ENCODE results near the gene PCDH15. TPM values are rescaled to one million over a fixed set of nuclear protein-coding genes. Genes with fewer than 3 reads are reported as not detected.

The PCDH15 gene
- total RNA-seq, 4 donors from 2014 or later, result not detected

DNA sequence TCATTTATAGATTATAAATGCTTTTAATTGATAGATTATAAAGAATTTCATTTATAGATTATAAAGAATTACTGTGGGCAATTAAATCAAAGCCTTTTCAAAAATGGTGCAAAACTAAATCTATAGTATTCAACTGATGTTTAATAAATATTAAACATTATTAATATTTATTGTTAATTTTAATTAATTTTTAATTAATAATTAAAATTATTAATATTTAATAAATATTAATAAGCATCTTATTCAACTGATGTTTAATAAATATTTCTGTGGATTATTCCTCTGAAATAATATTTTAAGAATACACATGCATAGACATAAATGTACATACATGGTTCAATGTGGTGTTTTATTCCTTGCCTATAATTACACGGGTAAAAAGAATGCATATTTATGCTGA is 346.8 kb downstream of the PCDH15 start:
- H3K9me3 ChIP-seq, result no peaks in the 10 kb centered on the region
- TF ChIP-seq, protein P1, sequence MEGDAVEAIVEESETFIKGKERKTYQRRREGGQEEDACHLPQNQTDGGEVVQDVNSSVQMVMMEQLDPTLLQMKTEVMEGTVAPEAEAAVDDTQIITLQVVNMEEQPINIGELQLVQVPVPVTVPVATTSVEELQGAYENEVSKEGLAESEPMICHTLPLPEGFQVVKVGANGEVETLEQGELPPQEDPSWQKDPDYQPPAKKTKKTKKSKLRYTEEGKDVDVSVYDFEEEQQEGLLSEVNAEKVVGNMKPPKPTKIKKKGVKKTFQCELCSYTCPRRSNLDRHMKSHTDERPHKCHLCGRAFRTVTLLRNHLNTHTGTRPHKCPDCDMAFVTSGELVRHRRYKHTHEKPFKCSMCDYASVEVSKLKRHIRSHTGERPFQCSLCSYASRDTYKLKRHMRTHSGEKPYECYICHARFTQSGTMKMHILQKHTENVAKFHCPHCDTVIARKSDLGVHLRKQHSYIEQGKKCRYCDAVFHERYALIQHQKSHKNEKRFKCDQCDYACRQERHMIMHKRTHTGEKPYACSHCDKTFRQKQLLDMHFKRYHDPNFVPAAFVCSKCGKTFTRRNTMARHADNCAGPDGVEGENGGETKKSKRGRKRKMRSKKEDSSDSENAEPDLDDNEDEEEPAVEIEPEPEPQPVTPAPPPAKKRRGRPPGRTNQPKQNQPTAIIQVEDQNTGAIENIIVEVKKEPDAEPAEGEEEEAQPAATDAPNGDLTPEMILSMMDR (IDR thresholded peaks at IDR 0.05), result no peak
- H3K4me1 ChIP-seq, result no peaks in the 10 kb centered on the region
- no peaks in the 10 kb centered on the region for H3K36me3 ChIP-seq
- DNase-seq (ENCODE audit: low spot score in 2 of 2), result no peak
- H3K27ac ChIP-seq, result no peak overlapping the region
- no peaks in the 10 kb centered on the region for H3K27me3 ChIP-seq
- no peak overlapping the region for H3K4me3 ChIP-seq
- 66 to 76% methylated on average over 1 of the region's 1 CpG for WGBS, 2 donors

DNA sequence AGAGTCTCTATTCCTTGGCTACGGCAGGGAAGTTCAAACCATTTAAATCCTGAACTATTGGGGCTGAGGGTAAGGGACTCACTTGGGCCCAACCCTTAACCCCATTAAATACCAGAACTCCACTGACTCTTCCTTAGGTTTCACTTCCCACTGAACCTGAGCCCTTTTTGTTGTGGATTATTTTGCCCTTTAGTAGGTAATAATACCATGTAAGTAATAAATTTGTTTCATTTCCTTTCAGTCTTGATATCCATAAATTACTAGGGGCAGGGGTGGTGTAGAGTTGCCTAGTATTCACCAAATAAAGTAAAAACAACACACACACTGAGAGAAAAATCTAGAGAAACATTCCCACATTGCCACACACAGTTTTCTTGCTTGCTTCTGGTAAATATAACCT is 352.0 kb downstream of the PCDH15 start:
- no peak overlapping the region for H3K4me3 ChIP-seq
- no peaks in the 10 kb centered on the region for H3K36me3 ChIP-seq
- no peaks in the 10 kb centered on the region for H3K4me1 ChIP-seq
- H3K9me3 ChIP-seq, result no peaks in the 10 kb centered on the region
- TF ChIP-seq EP300 (IDR thresholded peaks at IDR 0.05), result no peak
- TF ChIP-seq POLR2A (IDR thresholded peaks at IDR 0.05), result no peak
- TF ChIP-seq, protein P1 (IDR thresholded peaks at IDR 0.05), result no peak
- H3K27ac ChIP-seq, result no peak overlapping the region
- 79 to 90% methylated on average over 1 of the region's 1 CpG for WGBS, 2 donors
- no peaks in the 10 kb centered on the region for H3K27me3 ChIP-seq
- no peak for DNase-seq (ENCODE audit: low spot score in 2 of 2)

GRCh38 chr10:54444170-54444569 is 356.9 kb downstream of the PCDH15 start:
- TF ChIP-seq EP300 (IDR thresholded peaks at IDR 0.05), result no peak
- TF ChIP-seq, protein P1 (IDR thresholded peaks at IDR 0.05), result no peak

GRCh38 chr10:54441275-54441674 is 359.8 kb downstream of the PCDH15 start:
- Histone ChIP-seq H3K36me3 (no peaks in the 10 kb centered on the region), H3K27me3 (no peaks in the 10 kb centered on the region), H3K4me1 (no peaks in the 10 kb centered on the region), H3K4me3 (no peak overlapping the region), H3K27ac (no peak overlapping the region), H3K9me3 (no peaks in the 10 kb centered on the region)
- 87 to 98% methylated on average over 2 of the region's 2 CpGs for whole genome bisulfite sequencing, 2 donors
- DNase-seq (ENCODE audit: low spot score in 2 of 2), result no peak
- TF ChIP-seq EP300 (IDR thresholded peaks at IDR 0.05) (no peak), POLR2A (IDR thresholded peaks at IDR 0.05) (no peak)
- TF ChIP-seq, protein P1 (IDR thresholded peaks at IDR 0.05), result no peak

More at GRCh38 chr10:54444170-54444569, 356.9 kb downstream of the PCDH15 start:
- H3K9me3 ChIP-seq, result no peaks in the 10 kb centered on the region
- no peak overlapping the region for H3K27ac ChIP-seq
- H3K36me3 ChIP-seq, result no peaks in the 10 kb centered on the region
- H3K4me3 ChIP-seq, result no peak overlapping the region
- H3K4me1 ChIP-seq, result no peaks in the 10 kb centered on the region
- 62 to 85% methylated on average over 4 of the region's 4 CpGs for WGBS, 2 donors
- no peak for DNase-seq (ENCODE audit: low spot score in 2 of 2)
- no peaks in the 10 kb centered on the region for H3K27me3 ChIP-seq

DNA sequence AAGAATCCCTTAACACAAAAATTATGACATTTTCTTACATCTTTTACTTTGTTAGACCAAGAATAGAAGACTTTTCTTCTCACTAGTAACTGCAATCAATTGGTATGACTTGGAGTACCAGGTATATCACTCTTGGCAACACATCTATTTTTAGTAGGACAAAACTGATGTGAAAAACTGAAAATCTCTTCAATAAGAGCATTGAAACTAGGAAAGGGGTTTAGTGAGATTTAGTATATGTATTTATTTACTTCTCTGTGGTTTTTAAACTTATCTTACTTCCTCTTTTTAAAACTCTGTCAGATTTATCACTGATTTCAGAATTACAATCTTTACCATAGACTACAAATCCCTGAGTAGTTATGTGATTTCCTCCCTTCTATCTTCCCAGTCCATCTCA is 366.2 kb downstream of the PCDH15 start:
- TF ChIP-seq POLR2A (IDR thresholded peaks at IDR 0.05), result no peak
- TF ChIP-seq, protein P1 (IDR thresholded peaks at IDR 0.05), result no peak
- TF ChIP-seq EP300 (IDR thresholded peaks at IDR 0.05), result no peak
- Histone ChIP-seq H3K9me3 (peaks cover 0 to 6% (median 0%) of the 10 kb centered on the region in 4 donors), H3K27ac (no peak overlapping the region), H3K36me3 (no peaks in the 10 kb centered on the region), H3K4me1 (no peaks in the 10 kb centered on the region), H3K4me3 (no peak overlapping the region), H3K27me3 (no peaks in the 10 kb centered on the region)
- DNase-seq (ENCODE audit: low spot score in 2 of 2), result no peak
